Inflammatory macrophage treated with lipopolysaccharide for 1 hour (primary cell): ENCODE data around the gene RSBN1L.
"Not testable (repeated sequence)": the region's sequence is repeated elsewhere in the genome, so short reads cannot be mapped to it uniquely, and the experiment has no call there.

Experiments
- DNase-seq, 2 donors: peaks; one replicate each; pipeline ENCODE4 v3.0.0-alpha.2; 2020 to 2022

RSBN1L gene

GRCh38 chr7:77696057-77696642, at the start of gene RSBN1L:
Gene RSBN1L (plus strand): TSS chr7:77696459. CDS start chr7:77696470, 11 bp downstream.
- DNase-seq, result peak; percentile 96 to 97

- DNase-seq, result no peak
These were observed 47.4 kb upstream of the RSBN1L start for GRCh38 chr7:77648742-77649338.

GRCh38 chr7:77649716-77650349, 46.4 kb upstream of the RSBN1L start:
- no peak for DNase-seq

- DNase-seq, result peak; percentile 13 to 54
These were observed 44.6 kb upstream of the RSBN1L start for GRCh38 chr7:77651575-77652162.

GRCh38 chr7:77652826-77653225, 43.4 kb upstream of the RSBN1L start:
- DNase-seq, result not testable (repeated sequence)

- no peak for DNase-seq
These were observed 42.7 kb upstream of the RSBN1L start for GRCh38 chr7:77653572-77653971.

GRCh38 chr7:77655356-77655755, 40.9 kb upstream of the RSBN1L start:
- no peak for DNase-seq

GRCh38 chr7:77655836-77656455, 40.3 kb upstream of the RSBN1L start:
- DNase-seq, result no peak

- peak; percentile 55 to 60 for DNase-seq
These were observed 38.6 kb upstream of the RSBN1L start for GRCh38 chr7:77657427-77658224.

- no peak for DNase-seq
These were observed 37.3 kb upstream of the RSBN1L start for GRCh38 chr7:77658928-77659327.

GRCh38 chr7:77661816-77662215, 34.4 kb upstream of the RSBN1L start:
- no peak for DNase-seq

- DNase-seq, result no peak
These were observed 33.4 kb upstream of the RSBN1L start for GRCh38 chr7:77662869-77663268.

- no peak for DNase-seq
These were observed 31.5 kb upstream of the RSBN1L start for GRCh38 chr7:77664715-77665114.

- DNase-seq, result no peak
These were observed 31.1 kb upstream of the RSBN1L start for GRCh38 chr7:77665161-77665560.

GRCh38 chr7:77667459-77668086, 28.7 kb upstream of the RSBN1L start:
- DNase-seq, result no peak

GRCh38 chr7:77674878-77675277, 21.4 kb upstream of the RSBN1L start:
- no peak for DNase-seq

- no peak for DNase-seq
These were observed 16.7 kb upstream of the RSBN1L start for GRCh38 chr7:77679608-77680007.

- DNase-seq, result no peak
These were observed 16.0 kb upstream of the RSBN1L start for GRCh38 chr7:77680266-77680665.

- no peak for DNase-seq
These were observed 12.2 kb upstream of the RSBN1L start for GRCh38 chr7:77684030-77684429.

GRCh38 chr7:77685233-77685632, 11.0 kb upstream of the RSBN1L start:
- DNase-seq, result peak; percentile 25 to 35

GRCh38 chr7:77687100-77687746, 9.0 kb upstream of the RSBN1L start:
- no peak for DNase-seq

GRCh38 chr7:77687747-77688144, 8.5 kb upstream of the RSBN1L start:
- no peak for DNase-seq
